ENCODE measurements around the gene DAO.
"Not testable (repeated sequence)": the region's sequence is repeated elsewhere in the genome, so short reads cannot be mapped to it uniquely, and the experiment has no call there.

DNA sequence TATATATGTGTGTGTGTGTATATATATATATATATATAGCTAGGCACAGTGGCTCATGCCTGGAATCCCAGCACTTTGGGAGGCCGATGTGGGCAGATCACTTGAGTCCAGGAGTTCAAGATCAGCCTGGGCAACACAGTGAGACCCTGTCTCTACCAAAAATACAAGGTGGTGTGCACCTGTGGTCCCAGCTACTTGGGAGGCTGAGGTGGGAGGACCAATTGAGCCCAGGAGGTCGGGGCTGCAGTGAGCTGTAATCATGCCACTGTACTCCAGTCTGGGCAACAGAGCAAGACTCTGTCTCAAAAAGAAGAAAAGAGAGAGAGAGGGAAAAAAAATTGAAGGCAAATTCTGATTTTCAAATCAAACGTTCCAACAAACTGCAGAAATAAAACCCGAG, 38.1 kb upstream of the DAO start:
- TF ChIP-seq CTCF, POLR2A (IDR thresholded peaks at IDR 0.05): not testable (repeated sequence)
